ENCODE data around the gene FCRL5. TPM values are rescaled to one million over a fixed set of nuclear protein-coding genes. Genes with fewer than 3 reads are reported as not detected.

The FCRL5 gene
- total RNA-seq, 1 experiment from 2014 or later = not detected

DNA sequence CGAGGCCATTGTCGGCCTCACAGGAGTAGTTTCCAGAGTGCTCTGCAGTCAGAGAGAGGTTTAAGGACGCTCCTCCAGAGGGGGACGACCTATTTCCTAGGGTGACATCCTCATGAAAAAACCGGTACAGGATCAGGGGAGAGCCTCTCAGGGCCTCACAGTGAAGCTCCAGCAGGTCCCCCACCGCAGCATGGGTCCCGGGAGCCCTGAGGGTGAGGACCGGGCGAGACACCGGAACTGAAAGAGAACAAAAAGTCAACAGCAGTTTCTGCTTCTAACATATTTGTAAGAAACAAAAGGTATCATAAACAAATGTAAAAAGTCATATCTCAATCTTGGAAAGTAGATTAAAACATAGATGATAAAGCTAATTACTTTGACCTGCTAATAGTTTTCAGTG, 31.3 kb downstream of the FCRL5 start:
- no peaks in the 10 kb centered on the region for H3K4me1 Mint-ChIP-seq (ENCODE audit: insufficient read depth, unreplicated experiment)
- H3K36me3 Mint-ChIP-seq (ENCODE audit: insufficient read depth, unreplicated experiment) = no peaks in the 10 kb centered on the region
- peaks cover 12% of the 10 kb centered on the region for H3K27me3 Mint-ChIP-seq (ENCODE audit: insufficient read depth, unreplicated experiment)
- intact Hi-C loops (cut with micrococcal nuclease) = no loop called here
- no peak for DNase-seq (ENCODE audit: unreplicated experiment)
- ChIA-PET CTCF (interaction anchor here (1.2 to 2.3 kb wide), 5 partner anchors 13 to 365 kb away, joined by 3 to 10 read pairs (median 4); no protein-coding TSS in a partner anchor), POLR2A (no interaction called here)
- BruUV-seq (replicated peaks) = no TSS peak
- H3K9me3 Mint-ChIP-seq (ENCODE audit: unreplicated experiment) = no peaks in the 10 kb centered on the region
- TF ChIP-seq, protein P1, sequence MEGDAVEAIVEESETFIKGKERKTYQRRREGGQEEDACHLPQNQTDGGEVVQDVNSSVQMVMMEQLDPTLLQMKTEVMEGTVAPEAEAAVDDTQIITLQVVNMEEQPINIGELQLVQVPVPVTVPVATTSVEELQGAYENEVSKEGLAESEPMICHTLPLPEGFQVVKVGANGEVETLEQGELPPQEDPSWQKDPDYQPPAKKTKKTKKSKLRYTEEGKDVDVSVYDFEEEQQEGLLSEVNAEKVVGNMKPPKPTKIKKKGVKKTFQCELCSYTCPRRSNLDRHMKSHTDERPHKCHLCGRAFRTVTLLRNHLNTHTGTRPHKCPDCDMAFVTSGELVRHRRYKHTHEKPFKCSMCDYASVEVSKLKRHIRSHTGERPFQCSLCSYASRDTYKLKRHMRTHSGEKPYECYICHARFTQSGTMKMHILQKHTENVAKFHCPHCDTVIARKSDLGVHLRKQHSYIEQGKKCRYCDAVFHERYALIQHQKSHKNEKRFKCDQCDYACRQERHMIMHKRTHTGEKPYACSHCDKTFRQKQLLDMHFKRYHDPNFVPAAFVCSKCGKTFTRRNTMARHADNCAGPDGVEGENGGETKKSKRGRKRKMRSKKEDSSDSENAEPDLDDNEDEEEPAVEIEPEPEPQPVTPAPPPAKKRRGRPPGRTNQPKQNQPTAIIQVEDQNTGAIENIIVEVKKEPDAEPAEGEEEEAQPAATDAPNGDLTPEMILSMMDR (IDR thresholded peaks at IDR 0.05; ENCODE audit: unreplicated experiment) = no peak
- no peak overlapping the region for H3K4me3 Mint-ChIP-seq (ENCODE audit: unreplicated experiment)
- no peak overlapping the region for H3K27ac Mint-ChIP-seq (ENCODE audit: low read depth, unreplicated experiment)

DNA sequence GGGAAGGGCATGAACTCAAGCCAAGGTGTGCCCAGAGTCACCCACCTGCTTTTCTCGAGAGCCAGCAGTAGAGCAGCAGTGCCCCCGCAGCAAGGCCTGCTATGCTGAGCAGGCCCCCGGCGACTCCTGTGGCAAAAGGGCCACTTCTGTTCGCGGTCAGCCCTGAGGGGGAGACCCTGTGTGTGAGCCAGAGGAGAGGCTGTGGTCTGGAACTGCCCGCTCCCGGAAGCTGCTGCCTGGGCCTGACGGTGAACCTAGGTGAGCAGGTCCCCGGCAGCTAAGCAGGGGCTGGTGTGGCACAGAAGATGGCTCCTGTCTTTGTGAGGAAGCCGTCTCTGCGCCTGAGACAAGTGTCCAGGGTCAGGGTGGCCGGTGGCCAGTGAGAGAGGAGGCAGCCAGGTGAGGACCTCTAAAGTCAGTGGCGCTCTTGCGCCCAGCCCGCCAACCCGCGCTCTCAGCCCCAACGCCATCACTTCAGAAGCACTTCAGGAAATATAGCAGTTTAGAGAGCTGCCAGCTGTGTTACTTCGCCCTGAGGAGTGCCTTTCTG, 31.9 kb downstream of the FCRL5 start:
- no peaks in the 10 kb centered on the region for H3K9me3 Mint-ChIP-seq (ENCODE audit: unreplicated experiment)
- no peaks in the 10 kb centered on the region for H3K4me1 Mint-ChIP-seq (ENCODE audit: insufficient read depth, unreplicated experiment)
- intact Hi-C loops (cut with micrococcal nuclease) = no loop called here
- no peak overlapping the region for H3K4me3 Mint-ChIP-seq (ENCODE audit: unreplicated experiment)
- H3K36me3 Mint-ChIP-seq (ENCODE audit: insufficient read depth, unreplicated experiment) = no peaks in the 10 kb centered on the region
- DNase-seq (ENCODE audit: unreplicated experiment) = no peak
- BruUV-seq (replicated peaks) = no TSS peak
- H3K27ac Mint-ChIP-seq (ENCODE audit: low read depth, unreplicated experiment) = no peak overlapping the region
- TF ChIP-seq, protein P1 (IDR thresholded peaks at IDR 0.05; ENCODE audit: unreplicated experiment) = no peak
- peaks cover 12% of the 10 kb centered on the region for H3K27me3 Mint-ChIP-seq (ENCODE audit: insufficient read depth, unreplicated experiment)
- CTCF ChIA-PET = interaction anchor here (0.8 to 2.3 kb wide), 6 partner anchors 13 to 364 kb away, joined by 3 to 10 read pairs (median 4); no protein-coding TSS in a partner anchor
- POLR2A ChIA-PET = no interaction called here

DNA sequence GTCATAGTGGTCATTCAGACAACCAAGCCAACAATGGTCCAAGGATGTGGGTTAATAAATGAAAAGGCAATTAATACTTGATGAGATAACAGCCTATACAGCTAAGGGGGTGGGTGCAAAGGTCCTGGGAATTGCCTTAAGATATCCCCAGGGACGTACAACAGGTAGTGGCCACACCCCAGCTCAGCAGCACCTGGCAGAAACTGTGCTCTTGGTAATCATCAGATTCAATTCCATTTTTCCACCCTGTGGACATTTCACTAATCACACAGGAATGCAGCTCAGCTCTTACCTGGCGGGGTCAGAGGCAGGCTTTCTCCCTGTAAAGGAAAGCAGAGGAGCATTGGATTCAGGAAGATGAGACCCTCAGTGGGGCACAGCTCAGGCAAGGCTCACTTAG, 32.9 kb downstream of the FCRL5 start:
- TF ChIP-seq, protein P1 (IDR thresholded peaks at IDR 0.05; ENCODE audit: unreplicated experiment) = no peak
- ChIA-PET POLR2A (interaction anchor here (0.5 kb wide), 1 partner anchor 14 kb away, joined by 3 read pairs; no protein-coding TSS in a partner anchor), CTCF (interaction anchor here (1.0 to 1.6 kb wide), 2 partner anchors 23 to 61 kb away, joined by 3 to 13 read pairs; no protein-coding TSS in a partner anchor)
- Mint-ChIP-seq H3K36me3 (ENCODE audit: insufficient read depth, unreplicated experiment) (no peaks in the 10 kb centered on the region), H3K9me3 (ENCODE audit: unreplicated experiment) (no peaks in the 10 kb centered on the region), H3K4me1 (ENCODE audit: insufficient read depth, unreplicated experiment) (no peaks in the 10 kb centered on the region), H3K27ac (ENCODE audit: low read depth, unreplicated experiment) (no peak overlapping the region), H3K4me3 (ENCODE audit: unreplicated experiment) (no peak overlapping the region), H3K27me3 (ENCODE audit: insufficient read depth, unreplicated experiment) (peaks cover 12% of the 10 kb centered on the region)
- no peak for DNase-seq (ENCODE audit: unreplicated experiment)
- BruUV-seq (replicated peaks) = no TSS peak
- intact Hi-C loops (cut with micrococcal nuclease) = no loop called here

GRCh38 chr1:157517016-157517415, 35.3 kb downstream of the FCRL5 start:
- BruUV-seq (replicated peaks) = no TSS peak
- H3K4me1 Mint-ChIP-seq (ENCODE audit: insufficient read depth, unreplicated experiment) = no peaks in the 10 kb centered on the region
- no peaks in the 10 kb centered on the region for H3K36me3 Mint-ChIP-seq (ENCODE audit: insufficient read depth, unreplicated experiment)
- TF ChIP-seq, protein P1 (IDR thresholded peaks at IDR 0.05; ENCODE audit: unreplicated experiment) = no peak
- ChIA-PET POLR2A (no interaction called here), CTCF (interaction anchor here (1.4 to 1.8 kb wide), 2 partner anchors 21 to 27 kb away, joined by 3 to 5 read pairs; no protein-coding TSS in a partner anchor)
- intact Hi-C loops (cut with micrococcal nuclease) = no loop called here
- no peak for DNase-seq (ENCODE audit: unreplicated experiment)
- H3K27me3 Mint-ChIP-seq (ENCODE audit: insufficient read depth, unreplicated experiment) = no peaks in the 10 kb centered on the region
- H3K9me3 Mint-ChIP-seq (ENCODE audit: unreplicated experiment) = no peaks in the 10 kb centered on the region
- no peak overlapping the region for H3K27ac Mint-ChIP-seq (ENCODE audit: low read depth, unreplicated experiment)
- H3K4me3 Mint-ChIP-seq (ENCODE audit: unreplicated experiment) = no peak overlapping the region

Data from MCF 10A (cell line).